NCI-H82 (cell line): ENCODE measurements around the gene ACACB.
A peak's percentile ranks its signal among the peaks of the same experiment; 100 is the strongest.
"Not testable (repeated sequence)": the region's sequence is repeated elsewhere in the genome, so short reads cannot be mapped to it uniquely, and the experiment has no call there.

Experiments used
- DNase-seq: peaks from one replicate; lab custom pipeline; 2025; lab: John Stamatoyannopoulos, UW

The ACACB gene

DNA sequence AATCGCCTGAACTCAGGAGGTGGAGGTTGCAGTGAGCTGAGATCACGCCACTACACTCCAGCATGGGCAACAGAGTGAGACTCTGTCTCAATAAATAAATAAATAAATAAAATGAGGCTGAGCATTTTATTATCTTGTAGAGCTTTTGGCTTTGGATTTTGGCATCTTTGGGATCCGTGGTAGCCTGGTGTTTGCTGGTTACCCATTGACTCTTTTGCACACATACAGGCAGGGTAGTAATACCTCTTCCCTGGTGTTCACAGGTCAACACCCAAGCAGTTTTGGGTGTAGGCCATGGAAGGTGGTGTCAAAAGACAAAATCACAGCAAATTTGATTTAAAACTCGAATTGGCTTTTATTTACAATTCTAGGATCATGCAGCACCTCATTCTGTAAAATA lies 27.8 kb downstream of the ACACB start:
- no peak for DNase-seq

DNA sequence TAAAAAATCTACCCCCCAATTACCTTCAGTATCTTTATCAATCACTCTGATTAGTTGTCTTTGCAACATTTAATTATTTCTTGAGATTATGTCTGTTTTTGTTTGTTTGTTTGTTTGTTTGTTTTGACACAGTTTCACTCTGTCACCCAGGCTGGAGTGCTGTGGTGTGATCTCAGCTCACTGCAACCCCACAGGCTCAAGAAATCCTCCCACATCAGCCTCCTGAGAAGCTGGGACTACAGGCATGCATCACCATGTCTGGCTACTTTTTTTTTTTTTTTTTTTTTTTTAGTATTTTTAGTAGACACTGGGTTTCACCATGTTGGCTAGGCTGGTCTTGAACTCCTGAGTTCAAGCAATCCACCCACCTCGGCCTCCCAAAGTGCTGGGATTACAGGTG lies 30.7 kb downstream of the ACACB start:
- not testable (repeated sequence) for DNase-seq

- peak; percentile 57 for DNase-seq
These were observed 31.6 kb downstream of the ACACB start for GRCh38 chr12:109147954-109148353.

DNA sequence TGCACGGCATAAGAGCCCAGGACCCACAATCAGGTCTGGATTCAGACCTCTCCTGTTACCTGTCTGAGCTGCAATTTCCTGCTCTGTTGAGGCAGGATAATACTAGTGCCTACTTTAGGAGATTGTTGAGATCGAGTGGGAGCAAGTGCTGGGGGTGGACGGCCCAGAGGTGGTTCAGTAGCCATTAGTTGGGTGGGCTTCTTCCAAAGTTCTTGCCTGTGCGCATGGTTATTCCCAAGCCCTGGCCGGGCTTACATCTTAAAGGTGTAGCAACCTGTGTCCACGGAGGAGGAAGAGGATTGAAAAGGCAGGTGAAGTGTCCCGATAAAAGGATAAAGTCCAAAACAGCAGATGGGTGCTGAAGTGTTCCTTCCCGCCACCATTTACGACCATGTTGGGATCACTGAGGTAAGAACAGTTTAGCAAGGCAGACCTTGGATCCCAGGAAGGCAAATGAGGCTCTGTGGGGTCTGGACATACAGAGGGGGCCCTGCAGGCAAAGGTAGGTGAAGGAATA lies 33.8 kb downstream of the ACACB start:
- DNase-seq = no peak

- DNase-seq = no peak
These were observed 35.1 kb downstream of the ACACB start for GRCh38 chr12:109151457-109151856.

GRCh38 chr12:109153821-109154441 lies 37.5 kb downstream of the ACACB start:
- DNase-seq = peak; percentile 25

GRCh38 chr12:109154451-109155438 lies 38.4 kb downstream of the ACACB start:
- DNase-seq = peak; percentile 92

DNA sequence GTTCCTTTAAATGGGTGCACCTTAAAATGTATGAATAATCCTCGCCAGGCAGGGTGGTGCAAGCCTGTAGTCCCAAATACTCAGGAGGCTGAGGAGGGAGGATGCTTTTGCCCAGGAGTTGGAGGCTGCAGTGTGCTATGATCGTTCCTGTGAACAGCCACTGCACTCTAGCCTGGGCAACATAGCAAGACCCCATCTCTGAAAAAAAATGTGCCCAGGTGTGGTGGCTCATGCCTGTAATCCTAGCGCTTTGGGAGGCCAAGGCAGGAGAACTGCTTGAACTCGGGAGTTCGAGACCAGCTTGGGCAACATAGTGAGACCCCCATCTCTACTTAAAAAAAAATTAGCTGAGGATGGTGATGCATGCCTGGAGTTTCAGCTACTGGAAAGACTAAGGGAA lies 39.6 kb downstream of the ACACB start:
- DNase-seq = no peak

GRCh38 chr12:109156586-109156985 lies 40.2 kb downstream of the ACACB start:
- DNase-seq = no peak

- DNase-seq = no peak
These were observed 41.6 kb downstream of the ACACB start for GRCh38 chr12:109157986-109158385.

DNA sequence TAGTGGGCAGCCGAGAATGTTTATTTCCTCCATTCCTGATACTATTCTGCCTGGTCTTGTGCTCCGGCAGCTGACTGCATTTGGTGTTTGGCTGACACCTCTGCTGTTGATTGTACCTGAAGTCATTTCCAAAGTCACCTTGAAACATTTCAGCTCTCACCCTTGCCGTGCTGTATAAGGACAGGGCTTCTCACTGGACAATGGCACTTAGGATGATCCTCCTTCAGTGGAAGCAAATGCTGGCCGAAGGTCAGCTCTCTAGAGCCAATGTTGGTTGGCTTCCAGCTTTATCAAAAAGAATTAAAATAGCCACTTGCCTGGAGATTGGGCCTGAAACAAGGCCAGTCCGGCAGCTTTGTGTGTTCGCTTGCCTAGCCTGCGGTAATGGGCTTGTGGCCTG lies 44.0 kb downstream of the ACACB start:
- no peak for DNase-seq

DNA sequence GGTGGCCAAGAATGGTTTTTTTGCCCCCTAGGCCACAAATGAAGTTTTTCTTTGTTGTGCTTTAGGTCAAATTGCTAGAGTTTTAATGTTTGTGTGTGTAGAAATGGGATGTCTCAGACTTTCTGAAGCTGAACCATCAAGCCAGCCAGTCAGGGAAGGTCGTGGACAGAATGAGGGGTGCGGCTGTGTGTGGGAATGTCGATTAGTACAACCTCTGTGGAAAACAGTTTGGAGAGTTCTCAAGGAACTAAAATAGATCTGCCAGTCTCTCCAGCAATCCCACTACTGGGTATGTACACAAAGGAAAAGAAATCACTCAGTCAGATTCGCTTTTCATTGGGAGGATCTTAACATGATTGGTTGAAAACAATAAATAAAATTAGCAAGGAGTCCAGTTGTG lies 44.5 kb downstream of the ACACB start:
- DNase-seq = no peak

DNA sequence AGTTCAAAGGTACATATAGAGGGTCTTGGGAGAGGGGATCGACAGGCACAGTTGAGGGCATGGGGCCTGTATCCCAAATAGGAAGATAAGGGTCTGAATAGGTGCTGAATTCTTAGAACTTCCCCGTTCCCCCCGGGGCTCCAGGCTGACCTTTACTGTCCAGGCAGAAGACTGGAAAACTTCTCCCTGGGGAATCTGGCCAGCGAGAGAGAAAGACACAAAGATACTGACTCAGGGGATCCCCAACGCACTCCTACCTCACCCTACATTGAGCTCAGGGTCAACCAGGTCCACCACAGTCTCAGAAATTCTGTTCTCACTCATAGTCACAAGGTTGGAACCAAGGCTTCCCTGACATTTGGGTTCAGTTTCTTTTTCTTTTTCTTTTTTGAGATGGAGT lies 46.2 kb downstream of the ACACB start:
- DNase-seq = no peak

DNA sequence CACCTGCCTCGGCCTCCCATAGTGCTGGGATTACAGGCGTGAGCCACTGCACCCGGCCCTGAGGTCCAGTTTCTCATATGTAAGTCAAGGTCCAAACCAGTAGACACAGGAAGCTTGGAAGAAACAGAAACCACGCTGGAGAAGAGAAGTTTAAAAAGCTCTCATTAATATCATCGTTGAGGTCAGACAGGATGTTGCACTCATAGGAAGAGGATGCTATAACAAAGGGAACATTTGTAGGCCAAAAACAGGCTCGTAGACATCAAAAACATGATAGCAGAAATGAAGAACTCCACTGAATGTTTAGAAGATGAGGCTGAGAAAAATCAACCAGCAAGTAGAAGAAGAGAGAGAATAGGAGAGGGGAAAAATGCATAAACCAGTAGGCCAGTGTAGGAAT lies 46.8 kb downstream of the ACACB start:
- no peak for DNase-seq

GRCh38 chr12:109165599-109165998 lies 49.2 kb downstream of the ACACB start:
- DNase-seq = no peak

DNA sequence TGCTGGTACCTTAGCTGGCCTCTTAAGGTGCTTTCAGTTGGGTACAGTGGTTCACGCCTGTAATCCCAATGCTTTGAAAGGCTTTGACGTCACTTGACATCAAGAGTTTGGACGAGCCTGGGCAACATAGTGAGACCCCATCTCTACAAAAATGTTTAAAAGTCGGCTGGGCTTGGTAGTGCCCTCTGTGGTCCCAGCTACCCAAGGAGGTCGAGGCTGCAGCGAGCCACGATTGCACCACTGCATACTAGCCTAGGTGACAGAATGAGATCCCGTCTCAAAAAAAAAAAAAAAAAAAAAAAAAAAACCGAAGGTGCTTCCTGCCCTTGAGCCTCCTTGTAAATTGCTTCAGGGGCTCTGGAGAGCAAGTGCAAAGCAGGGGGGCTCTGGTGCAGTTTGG lies 50.0 kb downstream of the ACACB start:
- DNase-seq = no peak

DNA sequence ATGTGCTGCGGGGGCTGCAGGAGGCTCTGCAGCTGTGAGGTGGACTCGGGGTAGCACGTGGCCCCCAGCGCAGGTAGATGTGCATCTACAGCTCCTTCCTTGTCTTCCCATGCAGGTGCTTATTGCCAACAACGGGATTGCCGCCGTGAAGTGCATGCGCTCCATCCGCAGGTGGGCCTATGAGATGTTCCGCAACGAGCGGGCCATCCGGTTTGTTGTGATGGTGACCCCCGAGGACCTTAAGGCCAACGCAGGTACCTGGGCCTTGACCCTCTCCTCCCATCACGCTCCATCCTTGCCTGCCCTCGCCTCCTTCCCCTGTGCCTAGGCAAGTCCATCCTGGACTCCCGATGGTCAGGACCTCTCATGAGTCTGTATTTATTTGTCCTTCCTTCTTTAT lies 51.4 kb downstream of the ACACB start:
- DNase-seq = no peak

GRCh38 chr12:109169262-109169661 lies 52.9 kb downstream of the ACACB start:
- DNase-seq = no peak

DNA sequence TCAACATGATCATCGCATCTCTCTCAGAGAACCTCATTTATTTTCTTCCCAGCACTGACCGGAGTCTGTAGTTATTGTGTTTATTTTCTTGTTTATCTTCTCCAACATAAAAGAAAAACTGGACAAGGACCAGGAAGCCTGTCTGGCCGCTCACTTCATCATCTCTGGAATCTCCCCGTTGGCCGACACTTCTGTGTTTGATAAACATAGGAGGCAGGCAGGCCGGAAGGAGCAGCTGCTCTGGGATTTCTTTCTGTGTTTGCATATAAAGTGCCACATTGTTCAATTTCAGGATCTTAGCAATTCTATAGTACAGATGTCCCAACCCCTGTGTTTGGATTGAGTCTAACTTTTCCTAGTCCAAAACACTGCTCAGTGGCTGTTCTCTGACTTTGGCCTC lies 53.3 kb downstream of the ACACB start:
- DNase-seq = no peak

- no peak for DNase-seq
These were observed 53.9 kb downstream of the ACACB start for GRCh38 chr12:109170324-109170723.

- not testable (repeated sequence) for DNase-seq
These were observed 56.4 kb downstream of the ACACB start for GRCh38 chr12:109172787-109173186.

- no peak for DNase-seq
These were observed 57.3 kb downstream of the ACACB start for GRCh38 chr12:109173443-109174240.
